ENCODE data around the gene RPS26. TPM values are rescaled to one million over a fixed set of nuclear protein-coding genes. Genes with fewer than 3 reads are reported as not detected.
"Not testable (repeated sequence)": the region's sequence is repeated elsewhere in the genome, so short reads cannot be mapped to it uniquely, and the experiment has no call there.

RPS26 gene
- total and polyA plus RNA-seq, 2 donors from 2014 or later, result 46.7 to 637 TPM

- H3K4me3 ChIP-seq (ENCODE audit: low read length in 3 of 3), result no peak overlapping the region
- no peaks in the 10 kb centered on the region for H3K27me3 ChIP-seq (ENCODE audit: control insufficient read depth, insufficient read depth, low read length)
- H3K4me1 ChIP-seq (ENCODE audit: control insufficient read depth in 2 of 3, insufficient read depth in 2 of 3, low read depth in 1 of 3, low read length in 3 of 3), result peaks cover 0 to 6% (median 5%) of the 10 kb centered on the region in 3 donors
- TF ChIP-seq CTCF (IDR thresholded peaks at IDR 0.05; ENCODE audit: borderline replicate concordance, extremely low read depth, insufficient read depth), result no peak
- no peak for DNase-seq
- H3K36me3 ChIP-seq (ENCODE audit: control insufficient read depth in 2 of 3, insufficient read depth in 3 of 3, low read length in 3 of 3), result peaks cover 3 to 22% (median 10%) of the 10 kb centered on the region in 3 donors
- H3K9me3 ChIP-seq (ENCODE audit: control insufficient read depth in 2 of 3, insufficient read depth in 1 of 3, low read length in 3 of 3), result no peaks in the 10 kb centered on the region
- H3K27ac ChIP-seq (ENCODE audit: low read depth in 2 of 2, low read length in 2 of 2), result no peak overlapping the region
- H3K9ac ChIP-seq (ENCODE audit: low read length in 3 of 3), result no peak overlapping the region
- intact Hi-C loops (cut with DNase I), result no loop called here
- FAIRE-seq, result no peak
Measured at GRCh38 chr12:56046027-56046780, 4.5 kb downstream of the RPS26 start.

GRCh38 chr12:56053407-56053893 lies 11.7 kb downstream of the RPS26 start:
- Histone ChIP-seq H3K27ac (ENCODE audit: low read depth in 2 of 2, low read length in 2 of 2) (no peak overlapping the region), H3K4me1 (ENCODE audit: control insufficient read depth in 2 of 3, insufficient read depth in 2 of 3, low read depth in 1 of 3, low read length in 3 of 3) (no peaks in the 10 kb centered on the region), H3K4me3 (ENCODE audit: low read length in 3 of 3) (no peak overlapping the region), H3K27me3 (ENCODE audit: control insufficient read depth, insufficient read depth, low read length) (no peaks in the 10 kb centered on the region), H3K9me3 (ENCODE audit: control insufficient read depth in 2 of 3, insufficient read depth in 1 of 3, low read length in 3 of 3) (no peaks in the 10 kb centered on the region), H3K36me3 (ENCODE audit: control insufficient read depth in 2 of 3, insufficient read depth in 3 of 3, low read length in 3 of 3) (no peaks in the 10 kb centered on the region), H3K9ac (ENCODE audit: low read length in 3 of 3) (no peak overlapping the region)
- no peak for TF ChIP-seq CTCF (IDR thresholded peaks at IDR 0.05; ENCODE audit: borderline replicate concordance, extremely low read depth, insufficient read depth)
- DNase-seq (no peak), FAIRE-seq (no peak)
- intact Hi-C loops (cut with DNase I), result no loop called here

- H3K36me3 ChIP-seq (ENCODE audit: control insufficient read depth in 2 of 3, insufficient read depth in 3 of 3, low read length in 3 of 3); FAIRE-seq; H3K9me3 ChIP-seq (ENCODE audit: control insufficient read depth in 2 of 3, insufficient read depth in 1 of 3, low read length in 3 of 3); H3K27me3 ChIP-seq (ENCODE audit: control insufficient read depth, insufficient read depth, low read length); H3K4me3 ChIP-seq (ENCODE audit: low read length in 3 of 3); H3K4me1 ChIP-seq (ENCODE audit: control insufficient read depth in 2 of 3, insufficient read depth in 2 of 3, low read depth in 1 of 3, low read length in 3 of 3); intact Hi-C loops (cut with DNase I); H3K27ac ChIP-seq (ENCODE audit: low read depth in 2 of 2, low read length in 2 of 2); H3K9ac ChIP-seq (ENCODE audit: low read length in 3 of 3): not testable (repeated sequence)
- peak in 1 of 5 donors; percentile 7 for DNase-seq
Measured at GRCh38 chr12:56059964-56060363, 18.2 kb downstream of the RPS26 start.

GRCh38 chr12:56061982-56062381 lies 20.3 kb downstream of the RPS26 start:
- Histone ChIP-seq H3K9me3 (ENCODE audit: control insufficient read depth in 2 of 3, insufficient read depth in 1 of 3, low read length in 3 of 3) (no peaks in the 10 kb centered on the region), H3K4me1 (ENCODE audit: control insufficient read depth in 2 of 3, insufficient read depth in 2 of 3, low read depth in 1 of 3, low read length in 3 of 3) (no peaks in the 10 kb centered on the region), H3K4me3 (ENCODE audit: low read length in 3 of 3) (no peak overlapping the region), H3K27ac (ENCODE audit: low read depth in 2 of 2, low read length in 2 of 2) (no peak overlapping the region), H3K36me3 (ENCODE audit: control insufficient read depth in 2 of 3, insufficient read depth in 3 of 3, low read length in 3 of 3) (no peaks in the 10 kb centered on the region), H3K9ac (ENCODE audit: low read length in 3 of 3) (no peak overlapping the region), H3K27me3 (ENCODE audit: control insufficient read depth, insufficient read depth, low read length) (no peaks in the 10 kb centered on the region)
- intact Hi-C loops (cut with DNase I), result no loop called here
- DNase-seq (peak in 1 of 5 donors; percentile 12), FAIRE-seq (no peak)
- no peak for TF ChIP-seq CTCF (IDR thresholded peaks at IDR 0.05; ENCODE audit: borderline replicate concordance, extremely low read depth, insufficient read depth)
